Neural cell (in vitro differentiated cells): ENCODE measurements around the gene NUDT3. TPM values are rescaled to one million over a fixed set of nuclear protein-coding genes. Genes with fewer than 3 reads are reported as not detected.
"Not testable (repeated sequence)": the region's sequence is repeated elsewhere in the genome, so short reads cannot be mapped to it uniquely, and the experiment has no call there.

ENCODE experiments used
- H2AFZ ChIP-seq: fragments of 200-600, 300-800 bp; sonication (generic), shearing (Covaris generic); 2 replicates; pipeline ENCODE4 v1.6.0; 2014; ENCODE audit warnings: low read depth, mild to moderate bottlenecking, antibody characterized with exemption, low read length, moderate library complexity
- H3F3A ChIP-seq: fragments of 200-600 bp; shearing (Covaris generic); 2 replicates; pipeline ENCODE4 v1.6.1; 2016; ENCODE audit warnings: mild to moderate bottlenecking, moderate library complexity, mixed read lengths, antibody characterized with exemption, low read length; ENCODE audit not compliant: insufficient read depth, poor library complexity, severe bottlenecking
- H3K27ac ChIP-seq: fragments of 200-600, 300-800 bp; sonication (generic), shearing (Covaris generic); 2 replicates; pipeline ENCODE4 v1.5.1; 2014; ENCODE audit warnings: mild to moderate bottlenecking, low read length, moderate library complexity
- H3K27me3 ChIP-seq: fragments of 300-800, 200-600 bp; sonication (generic), shearing (Covaris generic); 2 replicates; pipeline ENCODE4 v1.6.0; 2014; ENCODE audit warnings: mild to moderate bottlenecking, low read depth, low read length, moderate library complexity; ENCODE audit not compliant: insufficient read depth
- H3K36me3 ChIP-seq: fragments of 300-800, 200-600 bp; sonication (generic), shearing (Covaris generic); 2 replicates; pipeline ENCODE4 v1.5.1; 2014; ENCODE audit warnings: mild to moderate bottlenecking, antibody characterized with exemption, low read length, moderate library complexity; ENCODE audit not compliant: insufficient read depth
- H3K4me2 ChIP-seq: fragments of 300-800, 200-600 bp; sonication (generic), shearing (Covaris generic); 2 replicates; pipeline ENCODE4 v1.6.0; 2014; ENCODE audit warnings: mild to moderate bottlenecking, low read length
- H3K4me3 ChIP-seq: fragments of 300-800, 200-600 bp; sonication (generic), shearing (Covaris generic); 2 replicates; pipeline ENCODE4 v1.5.1; 2014; ENCODE audit warnings: mild to moderate bottlenecking, low read length, moderate library complexity
- H3K79me2 ChIP-seq: fragments of 200-600 bp; shearing (Covaris generic); replicated peaks from 2 replicates; pipeline ENCODE4 v1.6.0; 2014; ENCODE audit warnings: mild to moderate bottlenecking, low read length, moderate library complexity; ENCODE audit not compliant: insufficient read depth
- H3K9ac ChIP-seq: fragments of 300-800, 200-600 bp; sonication (generic), shearing (Covaris generic); 2 replicates; pipeline ENCODE4 v1.6.1; 2016; ENCODE audit warnings: mild to moderate bottlenecking, low read length, mixed read lengths
- H3K9me2 ChIP-seq: fragments of 200-600 bp; shearing (Covaris generic); 2 replicates; pipeline ENCODE4 v1.6.1; 2016; ENCODE audit warnings: mild to moderate bottlenecking, low read length, mixed read lengths; ENCODE audit not compliant: insufficient read depth
- H3K9me3 ChIP-seq: fragments of 200-600, 300-800 bp; sonication (generic), shearing (Covaris generic); 2 replicates; pipeline ENCODE4 v1.6.1; 2016; ENCODE audit warnings: mild to moderate bottlenecking, mixed run types, low read length, moderate library complexity, mixed read lengths
- H4K20me1 ChIP-seq: fragments of 200-600 bp; shearing (Covaris generic); 2 replicates; pipeline ENCODE4 v1.6.1; 2016; ENCODE audit warnings: mild to moderate bottlenecking, mixed run types; ENCODE audit not compliant: insufficient read depth
- CTCF ChIP-seq: fragments of 450-650 bp; IDR thresholded peaks from 2 replicates; pipeline ENCODE4 v1.5.1; 2014; ENCODE audit warnings: antibody characterized with exemption, mild to moderate bottlenecking, moderate library complexity; ENCODE audit not compliant: poor library complexity, severe bottlenecking
- EP300 ChIP-seq: fragments of 450-650 bp; conservative IDR thresholded peaks from 2 replicates; pipeline ENCODE4 v1.6.1; 2014; ENCODE audit warnings: antibody characterized with exemption, mild to moderate bottlenecking, moderate library complexity; ENCODE audit not compliant: poor library complexity, severe bottlenecking
- EZH2 ChIP-seq: fragments of 200-600, 300-800 bp; shearing (Covaris generic), sonication (generic); IDR thresholded peaks from 2 replicates; pipeline ENCODE4 v1.6.1; 2014; ENCODE audit warnings: antibody characterized with exemption, low read length, borderline replicate concordance, mild to moderate bottlenecking; ENCODE audit not compliant: insufficient read depth, poor library complexity, severe bottlenecking
- MXI1 ChIP-seq: fragments of 450-650 bp; conservative IDR thresholded peaks from 2 replicates; pipeline ENCODE4 v1.6.1; 2014; ENCODE audit warnings: antibody characterized with exemption, mild to moderate bottlenecking; ENCODE audit not compliant: poor library complexity, severe bottlenecking
- POLR2AphosphoS5 ChIP-seq: IDR thresholded peaks from 2 replicates; pipeline ENCODE4 v1.6.1; 2012
- RAD21 ChIP-seq: fragments of 450-650 bp; conservative IDR thresholded peaks from 2 replicates; pipeline ENCODE4 v1.6.1; 2014; ENCODE audit warnings: antibody characterized with exemption, mild to moderate bottlenecking, moderate library complexity
- REST ChIP-seq: IDR thresholded peaks from 2 replicates; pipeline ENCODE4 v1.6.1; 2012; ENCODE audit warnings: borderline replicate concordance
- SMC3 ChIP-seq: fragments of 450-650 bp; conservative IDR thresholded peaks from 2 replicates; pipeline ENCODE4 v1.6.1; 2014; ENCODE audit warnings: antibody characterized with exemption, mild to moderate bottlenecking, moderate library complexity; ENCODE audit not compliant: poor library complexity
- TAF1 ChIP-seq: IDR thresholded peaks from 2 replicates; pipeline ENCODE4 v1.6.1; 2012; ENCODE audit warnings: low read depth
- polyA plus RNA-seq: library from polyadenylated mRNA; depleted of rRNA; stranded (reverse); fragments of >200 nt; gene quantifications from 2 replicates; pipeline ENCODE4 v1.2.3, GENCODE V29; 2014

NUDT3 gene
- polyA plus RNA-seq, 1 donor from 2014 or later: 80.2 TPM

DNA sequence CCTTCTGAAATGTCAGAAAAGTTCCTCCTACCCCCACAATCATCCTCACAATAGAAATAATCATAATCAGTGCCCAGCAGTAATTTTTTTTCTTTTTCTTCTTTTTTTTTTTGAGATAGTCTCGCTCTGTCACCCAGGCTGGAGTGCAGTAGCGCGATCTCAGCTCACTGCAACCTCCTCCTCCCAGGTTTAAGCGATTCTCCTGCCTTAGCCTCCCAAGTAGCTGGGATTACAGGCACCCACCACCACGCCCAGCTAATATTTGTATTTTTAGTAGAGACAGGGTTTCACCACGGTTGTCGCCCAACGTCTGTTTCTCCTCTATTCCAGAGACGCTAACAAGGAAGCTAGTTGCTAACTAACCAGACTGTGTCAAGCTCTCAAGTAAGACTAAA, 28.8 kb downstream of the NUDT3 start:
- H3K9me3 ChIP-seq, H3K27ac ChIP-seq, H3K9me2 ChIP-seq, H3K9ac ChIP-seq, H3K4me3 ChIP-seq, H3K4me2 ChIP-seq, H3K27me3 ChIP-seq, H3K36me3 ChIP-seq, H2AFZ ChIP-seq, H3F3A ChIP-seq: not testable (repeated sequence)
- Histone ChIP-seq H3K79me2 (peaks cover 31% of the 10 kb centered on the region), H4K20me1 (peaks cover 12% of the 10 kb centered on the region)

- H3K79me2 ChIP-seq: peaks cover 36% of the 10 kb centered on the region
- no peak overlapping the region for H3K4me2 ChIP-seq
- H3K9ac ChIP-seq: no peak overlapping the region
- H2AFZ ChIP-seq: no peak overlapping the region
- H3K9me2 ChIP-seq: no peaks in the 10 kb centered on the region
- H3K27ac ChIP-seq: no peak overlapping the region
- no peak overlapping the region for H3K4me3 ChIP-seq
- H3K9me3 ChIP-seq: no peaks in the 10 kb centered on the region
- H3K36me3 ChIP-seq: no peaks in the 10 kb centered on the region
- TF ChIP-seq SMC3: no peak
- TF ChIP-seq EP300: no peak
- no peak for TF ChIP-seq EZH2
- TF ChIP-seq POLR2AphosphoS5: no peak
- no peak for TF ChIP-seq CTCF
- TF ChIP-seq RAD21: no peak
- no peak for TF ChIP-seq REST
- TF ChIP-seq TAF1: no peak
- no peak for TF ChIP-seq MXI1
- H4K20me1 ChIP-seq: peaks cover 12% of the 10 kb centered on the region
- H3K27me3 ChIP-seq: no peaks in the 10 kb centered on the region
- no peaks in the 10 kb centered on the region for H3F3A ChIP-seq
Measured at GRCh38 chr6:34362909-34363680, 29.4 kb downstream of the NUDT3 start.
